ENCODE data around the gene PACSIN2.
"Not testable (repeated sequence)": the region's sequence is repeated elsewhere in the genome, so short reads cannot be mapped to it uniquely, and the experiment has no call there.

The PACSIN2 gene

GRCh38 chr22:42942351-42942750 lies 72.6 kb downstream of the PACSIN2 start:
- DNase-seq, result no peak

- DNase-seq, result no peak
Measured at GRCh38 chr22:42939941-42940653, 74.9 kb downstream of the PACSIN2 start.

GRCh38 chr22:42939451-42939881 lies 75.5 kb downstream of the PACSIN2 start:
- no peak for DNase-seq

GRCh38 chr22:42938976-42939375 lies 76.0 kb downstream of the PACSIN2 start:
- DNase-seq, result no peak

- DNase-seq, result no peak
Measured at GRCh38 chr22:42938449-42938848, 76.5 kb downstream of the PACSIN2 start.

GRCh38 chr22:42937164-42937843 lies 77.6 kb downstream of the PACSIN2 start:
- DNase-seq, result no peak

- DNase-seq, result not testable (repeated sequence)
Measured at GRCh38 chr22:42936680-42937079, 78.3 kb downstream of the PACSIN2 start.

- DNase-seq, result no peak
Measured at GRCh38 chr22:42934338-42934737, 80.6 kb downstream of the PACSIN2 start.

GRCh38 chr22:42933485-42934091 lies 81.4 kb downstream of the PACSIN2 start:
- DNase-seq, result no peak

GRCh38 chr22:42932857-42933484 lies 82.0 kb downstream of the PACSIN2 start:
- no peak for DNase-seq

GRCh38 chr22:42932197-42932519 lies 82.8 kb downstream of the PACSIN2 start:
- no peak for DNase-seq

- no peak for DNase-seq
Measured at GRCh38 chr22:42931421-42932196, 83.3 kb downstream of the PACSIN2 start.

GRCh38 chr22:42930810-42931420 lies 84.0 kb downstream of the PACSIN2 start:
- no peak for DNase-seq

GRCh38 chr22:42929838-42930155 lies 85.2 kb downstream of the PACSIN2 start:
- no peak for DNase-seq

GRCh38 chr22:42928969-42929837 lies 85.7 kb downstream of the PACSIN2 start:
- no peak for DNase-seq

- DNase-seq, result no peak
Measured at GRCh38 chr22:42927966-42928365, 87.0 kb downstream of the PACSIN2 start.

- DNase-seq, result no peak
Measured at GRCh38 chr22:42926768-42927167, 88.2 kb downstream of the PACSIN2 start.

GRCh38 chr22:42926104-42926503 lies 88.8 kb downstream of the PACSIN2 start:
- no peak for DNase-seq

GRCh38 chr22:42925598-42925997 lies 89.4 kb downstream of the PACSIN2 start:
- no peak for DNase-seq

GRCh38 chr22:42925031-42925430 lies 89.9 kb downstream of the PACSIN2 start:
- not testable (repeated sequence) for DNase-seq

GRCh38 chr22:42924436-42924835 lies 90.5 kb downstream of the PACSIN2 start:
- DNase-seq, result no peak
